HG03066 (cell line): Measurements from ENCODE around the gene ANKRD11.
"Not testable (repeated sequence)": the region's sequence is repeated elsewhere in the genome, so short reads cannot be mapped to it uniquely, and the experiment has no call there.

Experiments
- ATAC-seq: cut with Tn5 transposase; IDR thresholded peaks from one replicate; pipeline ENCODE4 v1.9.1; 2021; ENCODE audit warnings: low read depth; ENCODE audit not compliant: unreplicated experiment

ANKRD11 gene

DNA sequence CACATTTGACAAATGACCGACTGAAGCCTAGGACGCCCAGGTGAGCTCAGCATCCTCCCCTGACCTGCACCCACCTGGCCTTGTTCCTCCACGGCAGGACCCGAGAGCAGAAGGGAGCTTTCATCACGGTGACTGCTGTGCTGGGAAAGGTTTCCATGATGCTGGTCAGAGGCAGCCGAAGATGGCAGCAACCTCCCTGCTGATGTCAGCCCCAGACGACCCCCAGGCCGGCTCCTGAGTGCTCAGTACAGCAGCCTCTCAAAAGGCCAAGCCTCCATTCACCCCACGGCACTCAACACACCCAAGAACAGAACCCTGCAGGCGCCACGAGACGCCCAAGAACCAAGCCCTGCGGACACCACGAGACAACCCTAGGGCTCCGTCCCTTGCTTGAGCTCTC is 119.8 kb downstream of the ANKRD11 start:
- ATAC-seq, result no peak

DNA sequence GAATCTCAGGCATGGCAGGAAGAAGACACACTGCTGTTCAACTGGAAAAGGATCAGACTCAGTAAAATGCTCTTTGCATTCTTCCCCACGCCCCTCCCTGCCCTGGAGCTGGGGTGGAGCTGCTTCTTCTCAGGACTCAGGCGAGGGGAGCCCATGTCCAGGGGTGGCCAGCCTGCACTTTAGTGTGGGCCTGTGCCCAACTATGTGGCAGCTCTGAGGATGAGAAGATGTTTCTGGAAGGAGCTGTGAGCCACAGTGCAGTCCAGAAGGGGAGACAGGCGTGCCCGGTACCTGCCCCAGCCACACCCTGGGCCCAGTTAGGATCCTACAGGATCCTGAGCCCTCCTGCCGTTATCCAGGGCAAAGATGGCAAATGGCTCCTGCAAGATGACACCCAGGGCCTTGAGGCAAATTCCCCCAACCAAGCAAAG is 120.3 kb downstream of the ANKRD11 start:
- ATAC-seq, result no peak

DNA sequence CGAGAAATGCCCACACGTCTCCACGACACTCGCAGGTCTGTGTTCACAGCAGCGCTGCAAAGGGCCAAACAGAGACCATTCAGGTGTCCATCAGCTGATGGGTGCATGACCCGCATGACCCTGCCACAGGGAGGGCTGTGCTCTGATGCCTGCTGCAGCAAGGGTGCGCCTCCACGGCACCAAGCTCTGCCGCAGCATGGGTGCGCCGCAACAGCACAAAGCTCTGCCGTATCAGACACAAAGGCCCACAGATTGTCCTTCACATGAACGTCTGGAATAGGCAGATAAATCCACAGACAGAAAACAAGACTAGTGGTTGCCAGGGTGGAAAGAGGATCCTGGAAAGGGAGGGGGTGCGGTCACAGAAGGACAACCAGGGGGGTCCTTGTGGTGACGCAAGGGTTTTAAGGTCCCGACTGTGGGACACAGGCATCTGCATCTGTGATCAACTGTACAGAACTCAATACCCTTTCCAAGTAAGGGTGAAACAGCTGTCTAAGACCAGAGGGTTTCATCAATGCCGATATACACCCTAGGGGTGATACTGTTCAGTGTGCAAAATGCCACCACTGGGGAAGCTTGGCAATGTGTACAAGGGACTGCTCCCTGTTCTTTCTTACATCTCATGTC is 121.0 kb downstream of the ANKRD11 start:
- ATAC-seq, result no peak

DNA sequence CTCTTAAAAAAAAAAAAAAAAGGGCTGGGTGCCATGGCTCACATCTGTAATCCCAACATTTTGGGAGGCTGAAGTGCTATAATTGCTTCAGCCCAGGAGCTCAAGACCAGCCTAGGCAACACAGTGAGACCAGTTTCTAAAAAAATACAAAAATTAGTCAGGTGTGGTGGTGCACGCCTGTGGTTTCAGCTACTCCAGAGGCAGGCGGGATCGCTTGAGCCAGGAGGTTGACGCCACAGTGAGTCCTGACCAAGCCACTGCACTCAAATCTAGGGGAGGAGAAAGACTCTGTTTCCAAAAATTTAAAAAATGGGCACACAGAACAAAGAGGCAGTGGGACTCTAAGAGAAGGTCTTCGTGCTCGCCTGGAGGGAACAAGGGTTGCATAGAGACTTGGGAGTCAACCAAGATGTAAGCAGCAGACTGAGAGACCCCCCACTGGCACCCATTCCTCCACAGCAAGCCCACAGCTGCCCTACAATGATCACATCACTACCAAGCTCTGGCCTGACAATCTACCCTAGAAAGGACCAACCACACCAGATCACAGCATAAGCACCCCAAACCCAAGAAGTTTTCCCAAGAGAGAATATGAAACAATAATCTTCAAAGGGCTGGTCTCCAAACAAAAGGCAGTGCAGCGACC is 121.6 kb downstream of the ANKRD11 start:
- no peak for ATAC-seq

DNA sequence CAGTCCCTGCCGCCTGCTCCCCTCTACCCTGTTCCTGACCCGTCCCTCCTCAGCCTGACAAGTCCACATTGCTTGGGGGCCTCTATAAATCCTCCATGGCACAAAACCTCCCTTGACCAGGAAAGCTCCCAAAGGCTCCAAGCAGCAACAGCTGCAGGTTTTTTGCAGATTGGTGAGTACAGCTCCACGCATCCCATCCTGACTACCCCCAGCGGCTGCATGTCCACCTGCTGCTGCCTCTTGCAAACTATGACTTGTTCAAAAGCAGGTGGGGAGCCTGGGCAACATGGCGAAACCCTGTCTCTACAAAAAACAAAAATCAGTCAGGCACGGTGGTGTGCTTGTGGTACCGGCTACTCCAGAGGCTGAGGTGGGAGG is 122.8 kb downstream of the ANKRD11 start:
- no peak for ATAC-seq

DNA sequence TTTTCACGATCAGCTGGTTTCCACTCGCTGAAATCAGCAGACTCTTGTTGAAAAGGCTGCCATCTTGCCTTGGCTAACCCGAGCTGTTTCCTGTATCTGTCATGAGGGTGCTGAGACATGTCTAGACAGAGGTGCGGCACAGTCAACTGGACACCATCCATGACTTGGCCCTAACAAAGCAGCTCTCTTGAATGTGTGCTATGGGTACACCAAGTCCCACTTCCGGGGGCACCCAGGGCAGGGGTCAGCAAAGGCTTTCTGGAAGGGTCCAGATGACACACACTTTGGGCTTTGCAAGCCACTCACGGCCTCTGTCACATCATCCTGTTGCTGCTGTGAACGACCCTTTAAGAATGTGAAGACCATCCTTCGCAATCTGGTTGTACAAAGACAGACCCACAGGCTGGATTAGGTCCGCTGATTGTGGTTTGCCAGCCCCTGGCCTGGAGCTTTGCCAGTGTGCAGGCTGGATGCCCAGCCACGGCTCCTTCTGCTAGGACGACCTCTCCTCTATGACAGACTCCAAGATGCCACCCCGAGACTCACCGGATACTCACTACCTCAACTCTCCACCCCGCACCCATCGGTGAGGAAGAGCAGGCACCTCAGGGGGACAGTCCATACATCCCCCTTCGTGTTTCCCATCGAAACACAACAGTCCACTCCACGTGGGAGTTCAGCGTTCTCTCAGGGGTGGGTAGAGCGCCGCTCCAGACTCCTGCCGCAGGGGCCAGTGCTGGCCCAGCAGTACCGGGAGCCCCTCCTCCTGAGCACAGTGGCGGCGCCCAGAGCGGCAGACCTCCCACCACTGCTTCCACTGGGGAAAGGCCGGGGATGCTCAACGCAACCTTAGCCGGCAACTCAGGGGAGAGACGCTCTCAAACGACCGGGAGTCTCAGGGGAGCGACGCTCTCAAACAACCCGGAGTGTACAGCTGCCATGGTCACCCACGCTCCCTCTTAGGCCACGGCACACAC is 123.5 kb downstream of the ANKRD11 start:
- no peak for ATAC-seq

DNA sequence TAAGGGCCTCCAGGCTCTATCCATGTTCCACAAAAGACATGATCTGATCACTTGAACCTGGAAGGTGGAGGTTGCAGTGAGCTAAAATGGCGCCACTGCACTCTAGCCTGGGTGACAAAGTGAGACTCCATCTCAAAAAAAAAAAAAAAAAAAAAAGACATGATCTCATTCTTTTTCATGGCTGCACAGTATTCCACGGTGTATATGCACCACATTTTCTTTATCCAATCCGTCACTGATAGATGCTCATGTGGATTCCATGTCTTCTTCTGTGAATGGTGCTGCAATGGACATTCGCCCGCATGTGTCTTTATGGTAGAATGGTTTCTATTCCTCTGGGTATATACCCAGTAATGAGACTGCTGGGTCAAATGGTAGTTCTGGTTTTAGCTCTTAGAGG is 124.4 kb downstream of the ANKRD11 start:
- ATAC-seq, result no peak

DNA sequence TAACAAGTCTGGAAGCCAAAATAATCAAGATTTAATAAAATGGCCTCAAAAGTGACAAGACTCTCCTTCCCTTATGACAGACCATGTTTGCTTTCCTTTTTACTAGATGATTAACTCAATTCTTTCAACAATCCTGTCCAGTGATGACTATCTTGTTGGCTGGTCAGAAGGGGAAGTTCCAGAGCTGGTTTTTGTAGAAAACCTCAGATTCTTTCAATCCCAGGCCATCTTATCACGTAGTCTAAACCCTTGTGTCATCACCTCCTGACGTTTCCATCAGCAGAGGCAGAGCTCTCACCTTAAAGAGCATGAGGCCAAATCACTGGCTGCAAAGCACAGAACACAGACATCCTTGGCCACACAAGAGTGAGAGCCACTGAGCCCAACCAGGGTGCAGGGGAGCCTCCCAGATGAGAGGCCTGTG is 125.3 kb downstream of the ANKRD11 start:
- no peak for ATAC-seq

DNA sequence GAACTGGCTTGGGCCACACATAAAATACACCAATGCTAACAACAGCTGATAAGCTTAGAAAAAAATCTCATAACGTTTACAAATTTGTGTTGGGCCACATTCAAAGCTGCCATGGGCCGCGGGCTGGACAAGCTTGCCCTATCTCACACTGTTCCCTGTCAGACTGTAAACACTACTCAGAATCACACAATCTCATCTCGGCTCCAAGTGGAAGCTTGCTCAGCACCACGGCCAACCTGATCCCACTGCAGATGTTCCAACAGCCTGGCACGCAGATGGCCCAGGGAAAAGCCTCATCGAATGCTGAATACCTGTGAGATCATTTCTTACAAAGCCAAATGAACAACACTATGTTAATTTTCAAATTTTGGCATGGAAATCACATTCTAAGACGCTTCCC is 125.8 kb downstream of the ANKRD11 start:
- ATAC-seq, result no peak

DNA sequence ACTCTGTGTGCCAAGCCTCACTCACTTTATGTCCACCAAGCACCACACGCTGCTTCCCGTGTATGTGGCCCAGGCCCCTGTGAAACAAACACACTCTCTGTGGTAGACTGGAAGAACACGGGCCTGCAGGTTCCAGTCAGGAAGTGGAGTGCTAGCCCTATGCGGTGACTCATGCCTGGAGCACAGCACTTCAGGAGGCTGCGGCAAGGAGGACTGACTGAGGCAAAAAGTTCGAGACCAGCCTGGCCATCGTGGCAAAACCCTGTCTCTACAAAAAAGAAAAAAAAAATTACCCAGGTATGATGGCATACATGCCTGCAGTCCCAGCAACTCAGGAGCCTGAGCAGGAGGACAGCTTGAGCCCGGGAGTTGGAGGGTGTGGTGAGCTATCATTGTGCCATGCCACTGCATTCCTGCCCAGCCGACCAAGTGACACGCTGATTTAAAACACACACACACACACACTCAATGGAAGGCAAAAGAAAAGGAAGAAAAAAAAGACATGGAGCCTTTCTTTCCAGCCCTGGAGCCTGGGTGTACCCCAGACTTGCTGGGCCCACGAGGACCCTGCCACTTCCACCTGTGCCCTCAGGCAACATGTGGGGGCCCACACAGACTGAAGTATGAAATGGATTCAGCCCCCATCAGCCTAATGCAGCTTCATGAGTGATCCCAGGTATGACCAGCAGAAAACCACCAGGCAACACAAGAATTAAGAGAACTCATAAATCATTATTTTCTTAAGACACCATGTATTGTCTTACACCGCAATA is 126.6 kb downstream of the ANKRD11 start:
- ATAC-seq, result no peak

DNA sequence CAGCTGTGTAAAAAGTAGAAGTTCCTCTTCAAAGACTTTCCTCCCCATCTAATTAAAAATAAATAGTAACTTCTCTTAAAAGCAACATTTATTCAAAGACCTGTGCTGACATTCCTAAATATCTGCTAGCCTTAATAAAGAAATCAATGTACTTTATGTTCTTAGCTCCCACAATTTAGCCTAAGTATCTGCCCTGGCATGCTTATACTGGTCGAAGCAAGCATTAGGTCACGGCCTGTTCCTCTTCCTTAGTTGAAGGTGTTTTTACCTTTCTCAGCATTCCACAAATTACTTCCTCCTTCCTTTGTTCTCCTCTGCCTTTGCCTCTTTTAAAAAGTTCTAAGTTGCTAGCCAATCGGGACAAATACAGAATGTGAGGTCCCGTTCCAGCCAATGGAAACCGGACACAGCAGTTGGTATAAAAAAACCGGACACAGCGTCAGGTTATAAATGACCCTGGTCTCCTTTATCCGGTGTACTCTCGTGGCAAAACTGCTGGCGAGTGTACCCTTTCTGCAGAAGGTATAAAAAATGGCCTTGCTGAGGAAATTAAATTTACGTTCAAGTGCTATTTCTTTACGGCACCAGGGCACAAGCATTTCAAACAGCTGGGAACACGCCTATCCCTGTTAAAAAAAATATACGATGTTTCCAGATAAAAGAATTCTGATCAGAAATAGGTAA is 127.7 kb downstream of the ANKRD11 start:
- ATAC-seq, result not testable (repeated sequence)

DNA sequence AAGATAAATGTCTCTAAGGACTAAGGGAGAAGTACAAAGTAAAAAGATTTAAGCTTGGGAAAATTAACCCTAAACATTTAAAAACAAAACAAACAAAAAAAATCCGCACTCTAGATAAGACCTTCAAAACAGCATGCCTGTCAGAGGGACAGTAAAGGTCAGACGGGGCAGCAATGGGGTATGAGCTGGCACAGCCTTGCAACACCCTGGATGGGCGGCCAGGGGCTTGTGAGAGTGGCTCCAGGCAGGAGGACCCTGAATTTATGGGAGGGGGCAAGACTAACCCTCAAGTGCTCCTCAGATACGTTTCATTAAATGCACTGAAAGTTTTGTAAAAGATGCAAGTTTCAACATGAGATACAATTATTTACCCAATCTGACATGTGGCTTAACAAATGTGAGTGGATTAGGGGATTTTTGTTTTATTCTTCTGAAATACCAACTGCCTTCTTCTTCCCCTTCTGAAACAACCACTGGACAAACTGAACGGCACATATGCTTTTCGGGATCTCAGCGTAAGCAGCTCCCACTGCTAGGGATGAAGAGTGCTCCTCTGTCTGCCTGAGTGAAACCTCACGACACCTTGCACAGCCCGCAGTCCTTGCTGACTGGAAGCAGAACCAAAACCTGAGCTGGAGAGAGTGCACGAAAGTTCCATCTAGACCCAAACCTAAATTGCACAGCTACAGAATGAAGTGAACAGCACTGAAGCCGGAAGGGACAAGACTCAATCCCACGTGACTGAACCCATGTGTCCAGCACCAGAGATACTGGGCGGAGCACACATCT is 128.4 kb downstream of the ANKRD11 start:
- ATAC-seq, result peak; percentile 55

DNA sequence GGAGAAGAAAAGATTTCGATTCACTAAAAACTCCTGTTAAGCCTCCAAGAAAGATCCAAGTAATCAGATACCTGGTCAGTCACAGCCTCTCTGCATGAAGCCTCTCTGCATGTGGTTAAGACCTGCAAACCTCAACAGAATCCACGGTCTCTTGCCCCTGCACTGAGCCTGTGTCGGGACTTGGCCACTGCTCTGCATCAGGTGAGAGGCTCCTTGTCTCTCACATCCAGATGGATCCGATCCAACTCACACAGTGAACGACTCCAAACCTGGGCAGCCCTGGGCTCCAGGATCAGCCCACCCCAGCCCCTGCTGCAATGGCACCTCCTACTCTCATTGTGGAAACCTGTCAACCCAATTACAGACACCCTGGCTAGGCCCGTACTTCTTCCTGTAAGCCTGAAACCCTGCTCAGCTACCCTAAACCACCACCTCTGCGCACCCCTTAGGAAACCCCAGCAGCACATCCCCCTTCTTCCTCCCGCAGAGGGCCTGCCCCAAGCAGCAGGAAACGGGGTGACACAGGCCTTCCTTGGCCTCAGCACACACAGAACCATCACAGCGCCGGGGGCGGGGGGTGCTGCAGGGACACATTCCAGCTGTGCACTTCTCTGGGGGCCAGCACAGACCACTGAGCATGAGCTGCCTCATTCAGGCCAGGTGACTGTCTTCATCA is 129.5 kb downstream of the ANKRD11 start:
- peak; percentile 46 for ATAC-seq

DNA sequence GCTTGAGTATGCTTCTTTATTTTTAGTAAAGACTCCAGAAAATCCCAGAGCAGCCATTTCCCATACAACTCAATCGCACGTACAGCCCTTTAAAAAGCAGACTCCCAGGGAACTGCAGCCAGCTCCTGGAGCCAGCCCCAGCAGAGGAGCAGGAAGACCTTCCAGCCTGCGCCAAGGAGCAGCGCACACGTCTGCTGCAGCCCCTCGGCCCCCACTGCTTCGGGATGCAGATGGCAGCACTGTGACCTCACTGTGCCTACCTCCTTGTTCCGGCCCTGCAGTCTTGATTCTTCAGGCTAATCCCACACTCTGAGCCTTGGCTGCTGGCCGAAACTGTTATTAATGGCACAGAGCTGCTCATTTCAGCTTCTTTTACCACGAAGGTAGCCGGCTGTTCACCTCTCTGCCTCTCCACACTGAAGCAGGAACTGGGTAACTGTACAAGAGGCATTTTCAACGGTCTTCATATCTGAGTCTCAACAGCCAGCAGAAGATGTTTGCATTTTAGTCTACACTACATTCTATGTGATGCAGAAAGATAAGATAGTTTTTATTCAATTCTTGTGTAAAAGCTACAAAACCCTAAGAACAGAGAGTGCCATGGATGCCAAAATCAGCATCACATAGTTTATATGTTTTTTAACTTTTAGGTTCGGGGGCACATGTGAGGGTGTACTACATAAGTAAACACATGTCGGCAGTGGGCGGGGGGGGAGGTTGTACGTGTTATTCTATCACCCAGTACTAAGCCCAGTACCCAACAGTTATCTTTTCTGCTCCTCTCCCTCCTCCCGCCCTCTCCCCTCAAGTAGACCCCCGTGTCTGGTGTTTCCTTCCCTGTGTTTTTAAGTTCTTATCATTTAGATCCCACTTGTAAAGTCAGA is 130.9 kb downstream of the ANKRD11 start:
- ATAC-seq, result no peak

DNA sequence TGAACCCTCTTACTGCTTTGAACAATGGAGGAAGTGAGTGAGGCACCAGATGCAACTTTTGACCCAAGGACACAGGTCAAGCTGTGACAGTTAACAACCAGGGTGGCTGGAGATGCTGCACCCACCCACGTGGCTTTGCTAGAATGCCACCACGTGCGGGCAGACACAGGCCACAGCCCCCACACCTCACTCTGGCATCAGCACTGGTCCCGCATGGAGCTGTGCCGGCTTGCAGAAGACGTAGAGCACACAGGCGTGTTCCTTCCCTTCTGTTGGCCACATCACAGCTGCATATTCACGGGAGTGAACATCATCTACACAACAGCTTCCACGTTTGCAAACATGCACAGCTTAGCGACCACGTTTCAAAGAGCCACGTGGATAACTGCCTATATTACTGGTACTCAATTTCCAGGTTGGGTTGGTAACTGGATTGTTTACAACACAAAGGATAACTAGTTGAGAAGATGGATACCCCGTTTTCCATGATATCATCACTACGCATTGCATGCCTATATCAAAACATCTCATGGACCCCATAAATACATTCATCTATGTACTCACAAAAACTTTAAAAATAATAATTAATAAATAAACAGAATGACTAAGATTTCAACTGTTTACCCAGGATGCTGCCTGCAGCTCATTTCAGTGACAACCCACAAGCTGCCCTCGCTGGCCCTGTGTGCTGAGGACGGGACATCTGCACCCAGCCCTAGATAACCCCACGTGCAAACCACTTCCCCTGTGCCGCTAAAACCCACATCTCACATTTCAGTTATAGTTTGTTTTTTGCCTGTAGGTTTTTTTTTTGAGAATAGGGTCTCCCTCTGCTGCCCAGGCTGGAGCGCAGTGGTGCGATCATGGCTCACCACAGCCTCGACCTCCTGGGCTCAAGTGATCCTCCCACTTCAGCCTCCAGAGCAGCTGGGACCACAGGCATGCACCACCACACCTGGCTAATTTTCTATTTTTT is 132.0 kb downstream of the ANKRD11 start:
- no peak for ATAC-seq

DNA sequence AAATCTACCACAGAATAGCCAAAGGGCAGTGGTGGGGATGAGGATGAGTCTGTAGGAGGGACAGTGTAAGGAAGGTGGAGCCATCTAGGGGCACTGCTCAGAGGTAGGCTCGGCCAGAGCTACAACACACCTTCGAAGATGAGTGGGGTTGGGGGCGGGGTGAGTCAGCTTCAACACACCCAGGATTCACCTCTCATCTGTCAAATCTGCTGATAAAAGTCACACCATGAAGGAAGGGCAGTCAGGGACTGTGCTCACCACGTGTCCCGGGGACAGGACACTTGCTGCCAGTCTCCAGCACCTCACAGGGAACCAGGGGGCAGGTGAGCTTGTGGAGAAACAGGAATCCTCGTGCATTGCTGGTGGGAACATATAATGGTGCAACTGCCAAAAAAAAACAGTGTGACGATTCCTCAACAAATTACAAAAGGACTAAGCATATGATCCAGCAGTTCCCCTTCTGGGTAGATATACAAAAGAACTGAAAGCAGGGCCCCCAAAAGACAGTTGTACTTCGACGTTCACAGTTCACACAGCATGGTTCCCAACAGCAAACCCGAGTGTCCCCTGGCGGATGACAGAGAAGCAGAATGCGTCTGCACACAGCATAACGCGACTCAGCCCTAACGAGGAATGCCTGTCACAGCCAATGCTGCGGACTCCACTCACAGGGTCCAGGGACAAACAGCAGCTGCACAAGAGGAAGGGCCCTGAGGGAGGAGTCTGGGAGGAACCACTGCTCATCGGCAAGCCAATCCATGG is 133.1 kb downstream of the ANKRD11 start:
- ATAC-seq, result no peak
